Stimulated activated CD8-positive, alpha-beta memory T cell treated with anti-CD3 and anti-CD28 coated beads, Interleukin-4, amount 100 ng/mL, for 1 hour (primary cell): ENCODE measurements around the gene TK1.
A peak's percentile ranks its signal among the peaks of the same experiment; 100 is the strongest.
"Not testable (repeated sequence)": the region's sequence is repeated elsewhere in the genome, so short reads cannot be mapped to it uniquely, and the experiment has no call there.

Experiments
- DNase-seq, 2 donors: peaks; one replicate each; pipeline ENCODE4 v3.0.0-alpha.2; 2020; ENCODE audit warnings: low read depth in 2 of 2, low spot score in 1 of 2

TK1 gene

GRCh38 chr17:78154903-78155811, 31.7 kb downstream of the TK1 start:
- no peak for DNase-seq

GRCh38 chr17:78151514-78152008, 35.3 kb downstream of the TK1 start:
- no peak for DNase-seq

GRCh38 chr17:78148286-78149016, 38.4 kb downstream of the TK1 start:
- DNase-seq, result no peak

- DNase-seq, result no peak
Measured at GRCh38 chr17:78147315-78147998, 39.4 kb downstream of the TK1 start.

- DNase-seq, result no peak
Measured at GRCh38 chr17:78146881-78147280, 40.0 kb downstream of the TK1 start.

- DNase-seq, result no peak
Measured at GRCh38 chr17:78146471-78146869, 40.4 kb downstream of the TK1 start.

GRCh38 chr17:78144736-78145641, 41.9 kb downstream of the TK1 start:
- no peak for DNase-seq

- DNase-seq, result no peak
Measured at GRCh38 chr17:78144147-78144719, 42.6 kb downstream of the TK1 start.

- DNase-seq, result no peak
Measured at GRCh38 chr17:78143214-78144146, 43.4 kb downstream of the TK1 start.

- no peak for DNase-seq
Measured at GRCh38 chr17:78142119-78142861, 44.6 kb downstream of the TK1 start.

GRCh38 chr17:78141437-78142118, 45.3 kb downstream of the TK1 start:
- DNase-seq, result no peak

- peak; percentile 74 to 85 for DNase-seq
Measured at GRCh38 chr17:78140169-78141051, 46.4 kb downstream of the TK1 start.

GRCh38 chr17:78139861-78140168, 47.0 kb downstream of the TK1 start:
- DNase-seq, result not testable (repeated sequence)

- DNase-seq, result no peak
Measured at GRCh38 chr17:78138204-78139060, 48.4 kb downstream of the TK1 start.

GRCh38 chr17:78137392-78138203, 49.3 kb downstream of the TK1 start:
- no peak for DNase-seq
